Amygdala (tissue), 56 donors: Measurements from ENCODE around the gene SMARCE1.
A peak's percentile ranks its signal among the peaks of the same experiment; 100 is the strongest.

Experiments used
- DNase-seq, 56 donors: peaks; one replicate each; lab custom pipeline; 2025; lab: John Stamatoyannopoulos, UW

The SMARCE1 gene

DNA sequence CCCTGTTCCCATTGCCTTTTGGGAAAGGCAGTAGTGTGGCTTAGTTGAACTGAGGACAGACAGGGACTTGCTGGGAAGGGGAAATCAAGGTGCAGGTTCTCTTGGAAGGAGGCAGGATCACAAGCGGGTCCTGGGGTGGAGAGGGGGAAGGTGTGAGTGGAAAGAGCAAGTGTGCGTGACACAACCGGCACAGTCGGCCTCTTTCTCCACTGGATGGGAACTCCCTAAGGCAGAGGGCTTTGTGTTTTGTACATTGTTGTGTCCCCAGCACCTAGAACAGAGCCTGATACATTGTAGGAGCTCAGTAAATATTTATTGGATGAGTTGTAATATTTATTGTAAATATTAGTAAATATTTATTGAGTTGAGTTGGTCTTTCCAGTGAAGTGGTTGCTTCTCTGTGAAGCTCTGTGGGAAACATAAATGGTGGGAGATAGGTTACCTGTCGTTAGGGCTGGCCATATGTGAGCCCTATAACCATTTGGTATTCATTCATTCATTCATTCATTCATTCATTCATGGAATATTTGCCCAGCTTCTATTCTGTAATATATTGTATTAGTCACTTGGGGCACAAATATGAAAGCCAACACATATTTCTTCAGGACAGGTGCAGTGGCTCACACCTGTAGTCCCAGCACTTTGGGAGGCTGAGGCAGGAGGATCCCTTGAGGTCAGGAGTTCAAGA lies 34.0 kb downstream of the SMARCE1 start:
- no peak for DNase-seq

DNA sequence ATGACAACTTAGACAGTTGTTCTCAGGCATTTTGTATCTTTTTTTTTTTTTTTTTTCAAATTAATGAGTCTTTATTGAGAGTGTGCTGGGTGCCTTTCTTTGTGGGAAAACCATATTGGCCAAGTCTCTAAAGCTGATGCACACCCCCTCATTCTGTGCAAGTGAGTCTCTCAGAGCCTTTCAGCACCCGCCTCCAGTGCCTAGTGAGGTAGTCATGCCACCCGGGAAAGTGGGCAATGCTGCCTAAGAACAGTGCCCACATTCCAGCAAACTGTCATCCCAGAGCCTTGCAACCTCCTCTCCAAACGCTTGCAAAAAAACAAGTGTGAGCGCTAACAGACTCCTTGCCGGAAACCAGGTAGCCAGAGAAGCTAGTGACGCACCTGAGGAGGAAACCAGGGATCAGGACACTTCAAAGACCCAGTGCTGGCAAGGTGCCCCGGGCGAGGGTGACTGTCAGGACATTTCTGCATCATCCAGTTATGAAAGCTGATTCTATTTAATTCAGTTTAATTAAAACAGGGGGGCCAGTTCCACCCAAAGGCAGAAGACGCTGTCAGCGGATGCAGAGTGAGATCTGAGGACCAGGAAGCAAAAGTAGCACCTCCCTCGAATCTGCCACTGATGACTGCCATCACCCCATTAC lies 34.9 kb downstream of the SMARCE1 start:
- peak in 35 of 56 donors; percentile 7 to 82 (median 45) for DNase-seq

DNA sequence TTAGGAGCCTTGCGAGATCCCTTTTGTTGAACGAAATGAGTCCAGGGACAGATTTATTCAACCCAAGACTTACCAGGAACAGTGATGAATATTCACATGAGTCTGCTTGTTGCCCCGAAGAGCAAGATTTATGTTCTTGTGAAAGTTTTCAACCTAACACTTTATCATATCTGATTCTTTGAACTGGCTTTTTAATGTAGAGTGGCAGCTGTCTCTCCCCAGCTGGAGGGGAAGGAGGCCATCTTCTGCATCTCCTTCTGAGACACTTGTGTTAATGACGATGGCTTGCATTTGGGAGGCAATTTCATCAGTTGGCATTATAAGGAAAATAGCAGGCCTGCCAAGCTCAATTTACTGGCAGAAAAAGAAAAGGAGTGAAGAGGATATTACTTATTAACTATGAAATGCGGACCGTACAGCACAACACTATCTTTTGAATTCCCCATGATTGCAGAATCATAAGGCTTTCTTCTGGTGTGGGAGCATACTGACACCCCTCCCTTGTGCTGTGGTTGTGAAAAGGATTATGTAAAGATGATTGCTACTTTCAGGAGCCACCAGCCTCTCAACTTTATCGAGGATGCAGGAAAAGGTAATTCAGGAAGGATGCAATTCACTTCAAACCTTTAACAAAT lies 35.7 kb downstream of the SMARCE1 start:
- DNase-seq, result no peak

DNA sequence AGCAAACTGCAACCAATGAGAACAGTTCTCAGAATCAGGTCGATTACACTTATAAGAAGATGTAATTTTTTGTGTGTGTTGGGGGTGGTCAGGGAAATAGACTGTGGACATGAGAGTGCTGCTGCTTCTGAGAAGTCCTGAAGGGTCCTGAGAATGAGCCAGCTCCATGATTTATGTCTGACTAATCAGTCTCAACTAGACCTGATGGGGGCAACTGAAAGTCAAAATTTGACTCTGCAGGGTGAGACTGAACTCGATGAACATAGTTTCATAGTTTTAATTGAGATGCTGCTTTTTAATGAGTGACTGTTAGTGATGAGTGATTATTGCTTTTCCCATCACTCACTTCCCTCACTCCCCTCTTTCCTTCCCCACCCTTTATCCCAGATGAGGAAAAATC lies 37.3 kb downstream of the SMARCE1 start:
- no peak for DNase-seq

DNA sequence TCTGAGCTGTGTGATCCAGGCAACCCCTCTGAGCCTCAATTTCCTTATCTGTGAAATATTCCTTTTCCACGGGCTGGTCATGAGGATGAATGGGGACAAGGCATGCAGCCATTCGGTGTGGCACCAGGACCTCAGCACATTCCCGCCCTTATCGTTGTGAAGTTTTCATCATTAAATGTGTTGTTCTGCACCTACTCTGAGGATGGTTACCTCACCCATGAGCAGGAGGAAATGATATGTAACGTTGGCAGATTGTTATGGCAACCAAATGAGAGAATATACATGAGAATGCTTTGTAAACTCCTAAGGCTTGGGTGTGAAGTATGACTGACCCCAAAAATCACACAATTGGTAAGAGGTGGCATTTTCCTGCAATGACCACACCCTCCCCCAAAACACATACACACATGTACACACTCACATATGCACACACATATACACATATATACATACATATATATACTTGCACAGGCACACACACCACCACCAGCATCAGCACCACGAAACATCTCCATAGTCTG lies 39.5 kb downstream of the SMARCE1 start:
- no peak for DNase-seq

DNA sequence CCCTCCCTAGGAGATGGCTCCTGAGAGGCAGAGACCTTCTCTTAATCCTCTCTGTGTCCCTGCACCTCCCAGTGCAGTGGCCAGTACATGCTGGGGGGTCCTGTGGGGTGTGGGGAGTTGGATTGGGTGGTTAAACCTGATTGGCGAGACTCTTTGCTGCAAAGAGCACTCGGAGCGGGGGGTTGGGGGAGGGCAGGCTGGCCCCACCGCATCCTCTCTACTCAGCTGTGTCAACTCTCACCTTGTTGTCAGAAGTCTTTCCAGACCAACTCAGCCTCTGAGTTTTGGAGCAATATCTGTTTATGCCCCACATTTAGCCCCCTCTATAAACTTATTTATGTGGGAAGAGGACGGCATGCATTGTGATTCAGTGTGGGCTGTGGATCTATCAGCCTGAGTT lies 40.0 kb downstream of the SMARCE1 start:
- no peak for DNase-seq

DNA sequence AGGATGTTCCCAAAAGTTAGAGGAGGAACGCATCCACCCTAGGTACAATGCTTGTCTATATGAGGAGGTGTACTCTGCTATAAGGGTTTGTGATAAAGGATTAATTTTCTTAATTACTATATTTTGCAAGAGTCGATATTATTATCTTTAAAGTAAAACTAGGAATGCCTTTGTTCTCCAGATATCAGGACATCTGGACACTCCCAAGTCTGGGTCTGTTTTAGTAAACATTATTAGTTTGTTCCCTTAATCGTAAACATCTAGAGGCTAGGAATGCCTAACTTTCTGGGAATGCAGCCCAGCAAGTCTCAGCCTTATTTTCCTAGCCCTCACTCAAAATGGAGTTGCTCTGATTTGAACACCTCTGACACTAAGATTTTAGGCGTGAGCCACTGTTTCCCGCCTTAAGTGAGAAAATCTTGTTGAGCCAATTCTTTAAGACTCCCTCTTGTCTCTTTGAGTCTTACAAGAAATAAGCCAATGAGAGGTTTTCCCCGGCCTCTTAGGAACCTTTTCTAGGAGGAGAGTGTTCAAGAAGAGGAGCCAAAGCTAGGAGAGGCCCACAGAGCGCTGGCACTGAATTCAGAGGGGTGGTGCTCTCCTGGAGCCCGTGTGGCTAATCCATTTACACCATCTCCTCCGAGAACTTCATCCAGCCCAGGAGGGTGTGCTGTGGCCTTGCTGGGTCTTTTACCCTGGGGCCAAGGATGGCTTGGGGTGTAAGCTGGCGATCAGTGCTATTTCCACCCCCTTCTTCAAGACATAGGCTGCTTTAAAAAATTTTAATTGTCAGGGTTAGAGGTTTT lies 40.9 kb downstream of the SMARCE1 start:
- DNase-seq, result no peak

DNA sequence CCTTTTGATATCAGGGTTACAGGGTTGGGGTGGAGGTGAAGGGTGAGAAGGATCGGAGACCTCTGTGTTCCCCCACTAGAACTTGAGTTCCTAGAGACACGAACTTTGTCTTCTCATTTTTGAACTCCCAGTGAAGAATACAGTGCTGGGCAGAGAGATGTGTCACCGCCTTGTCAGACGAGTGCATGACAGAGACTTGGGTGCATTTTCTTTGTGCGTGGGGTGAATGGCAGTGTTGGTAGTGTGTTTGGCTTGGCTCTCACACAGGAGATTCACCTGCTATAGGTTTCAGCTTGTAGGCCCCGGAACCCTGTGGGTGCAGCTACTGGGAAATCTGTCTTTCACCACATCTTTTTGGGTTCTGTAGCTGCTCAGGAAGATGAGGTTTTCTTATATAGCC lies 42.3 kb downstream of the SMARCE1 start:
- no peak for DNase-seq

DNA sequence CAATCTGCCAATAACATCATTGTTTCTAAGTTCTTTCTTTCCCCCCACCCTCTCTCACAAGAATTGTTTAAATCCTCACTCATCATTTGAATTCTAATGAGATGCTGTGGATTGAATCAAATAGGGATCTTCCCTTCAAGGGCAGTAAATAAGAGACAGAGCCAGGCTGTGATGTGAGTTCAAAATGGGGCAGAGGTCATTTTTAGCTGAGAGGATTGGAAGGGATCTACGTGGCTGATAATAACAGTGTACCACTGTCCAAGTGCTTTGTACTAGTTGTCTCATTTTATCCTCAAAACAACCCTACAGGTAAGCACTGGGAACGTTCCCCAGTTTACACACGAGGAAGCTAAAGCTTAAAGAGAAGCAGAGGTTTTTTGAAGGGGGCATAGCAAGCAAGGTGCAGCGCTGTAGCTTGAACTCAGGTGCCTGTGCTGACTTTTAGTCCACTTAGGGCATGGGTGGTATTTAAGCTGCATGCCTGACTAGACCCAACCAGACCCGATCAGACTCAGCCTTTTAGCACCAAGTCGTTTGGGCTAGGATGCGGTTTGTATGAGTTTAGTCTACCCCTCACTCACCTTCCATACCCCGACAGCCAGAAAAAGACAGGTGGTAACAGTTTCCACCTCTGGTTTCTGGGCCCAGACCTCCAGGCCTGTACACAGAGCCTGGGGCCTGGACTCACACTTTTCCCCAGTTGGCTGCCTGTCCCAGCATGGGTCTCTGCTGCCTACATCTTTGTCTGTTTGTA lies 43.1 kb downstream of the SMARCE1 start:
- no peak for DNase-seq

DNA sequence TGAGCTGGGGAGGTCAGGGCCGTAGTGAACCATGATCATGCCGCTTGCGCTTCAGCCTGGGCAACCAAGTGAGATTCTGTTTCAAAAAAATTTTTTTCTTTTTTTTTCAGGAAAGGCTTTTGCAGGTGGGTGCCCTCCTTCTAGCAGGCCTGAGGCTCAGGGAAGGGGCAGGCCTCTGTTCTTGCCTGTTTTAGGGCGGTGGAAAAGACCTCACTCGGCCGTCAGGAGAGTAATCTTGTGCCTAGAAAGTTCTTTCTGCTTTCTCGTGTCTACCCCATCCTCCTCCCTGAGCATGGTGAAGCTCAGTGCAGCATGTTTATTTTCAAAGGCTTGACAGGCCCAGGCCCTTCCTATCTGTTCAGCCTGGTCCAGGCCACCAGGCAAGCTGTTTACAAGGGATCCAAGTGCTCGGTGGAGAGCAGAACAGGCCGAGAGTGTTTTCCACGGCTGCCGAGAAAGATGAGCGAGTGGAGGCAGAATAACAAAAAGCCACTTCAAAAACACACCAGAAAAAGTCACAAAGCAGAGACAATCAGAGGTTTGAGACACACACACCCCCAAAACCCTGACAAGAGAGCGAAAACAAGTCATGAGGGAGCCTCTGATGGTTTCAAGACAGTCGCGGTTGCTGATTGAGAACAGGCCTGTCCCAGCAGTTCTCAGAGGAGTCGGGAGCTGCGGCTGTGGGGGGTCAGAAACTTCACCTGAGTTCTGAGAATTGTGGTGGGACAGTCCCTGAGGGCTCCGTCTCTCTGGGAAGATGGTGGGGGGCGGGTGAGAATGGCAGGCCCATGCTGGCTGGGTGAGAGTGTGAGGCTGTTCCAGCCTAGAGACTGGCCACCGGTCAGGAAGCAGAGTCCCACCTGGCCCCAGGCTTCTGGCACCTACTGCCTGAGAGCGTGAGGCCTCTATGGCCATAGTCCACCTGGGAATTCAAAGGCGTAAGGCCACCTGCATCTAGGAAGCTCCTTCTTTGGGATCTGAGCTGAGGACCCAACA lies 44.9 kb downstream of the SMARCE1 start:
- DNase-seq, result no peak

DNA sequence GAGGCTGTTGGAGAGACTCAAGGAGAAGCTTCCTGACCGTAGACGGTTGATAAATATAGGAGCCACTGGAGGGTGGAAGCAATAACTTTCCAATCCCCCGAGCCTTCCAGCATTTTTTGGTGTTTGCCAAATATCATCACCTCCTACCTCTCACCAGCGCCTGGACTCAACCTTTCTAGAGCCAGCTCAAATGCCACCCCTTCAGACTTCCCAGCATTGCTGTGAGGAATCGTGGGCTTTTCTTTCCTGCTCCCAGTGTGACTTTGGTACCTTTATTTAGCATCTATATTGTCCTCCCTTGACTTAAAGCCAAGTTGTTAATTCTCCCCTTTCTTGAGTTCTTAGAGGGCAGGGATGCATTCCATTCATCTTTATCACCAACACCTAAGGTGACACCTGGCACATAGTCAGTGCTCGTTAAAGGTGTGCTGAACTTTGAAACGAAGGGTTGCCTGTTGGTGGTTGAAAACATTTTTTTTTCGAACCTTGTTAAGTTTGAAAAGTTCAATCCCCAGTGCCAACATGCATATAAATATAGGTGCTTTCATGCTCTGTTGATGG lies 47.1 kb downstream of the SMARCE1 start:
- DNase-seq, result no peak

DNA sequence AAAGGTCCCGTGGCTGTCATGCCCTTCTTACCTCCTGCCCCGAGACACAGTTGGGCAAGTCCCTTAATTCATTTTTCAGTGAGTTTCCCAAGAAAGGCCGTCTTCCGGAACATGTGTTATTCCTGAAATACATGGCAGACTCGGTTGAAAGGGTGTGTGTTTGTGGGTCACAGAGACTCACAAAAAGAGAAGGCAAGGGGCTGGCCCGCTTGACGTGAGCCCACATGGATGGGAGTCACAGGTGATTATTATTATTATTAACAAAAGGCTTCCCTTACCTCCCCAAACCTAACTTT lies 48.2 kb downstream of the SMARCE1 start:
- DNase-seq, result no peak

DNA sequence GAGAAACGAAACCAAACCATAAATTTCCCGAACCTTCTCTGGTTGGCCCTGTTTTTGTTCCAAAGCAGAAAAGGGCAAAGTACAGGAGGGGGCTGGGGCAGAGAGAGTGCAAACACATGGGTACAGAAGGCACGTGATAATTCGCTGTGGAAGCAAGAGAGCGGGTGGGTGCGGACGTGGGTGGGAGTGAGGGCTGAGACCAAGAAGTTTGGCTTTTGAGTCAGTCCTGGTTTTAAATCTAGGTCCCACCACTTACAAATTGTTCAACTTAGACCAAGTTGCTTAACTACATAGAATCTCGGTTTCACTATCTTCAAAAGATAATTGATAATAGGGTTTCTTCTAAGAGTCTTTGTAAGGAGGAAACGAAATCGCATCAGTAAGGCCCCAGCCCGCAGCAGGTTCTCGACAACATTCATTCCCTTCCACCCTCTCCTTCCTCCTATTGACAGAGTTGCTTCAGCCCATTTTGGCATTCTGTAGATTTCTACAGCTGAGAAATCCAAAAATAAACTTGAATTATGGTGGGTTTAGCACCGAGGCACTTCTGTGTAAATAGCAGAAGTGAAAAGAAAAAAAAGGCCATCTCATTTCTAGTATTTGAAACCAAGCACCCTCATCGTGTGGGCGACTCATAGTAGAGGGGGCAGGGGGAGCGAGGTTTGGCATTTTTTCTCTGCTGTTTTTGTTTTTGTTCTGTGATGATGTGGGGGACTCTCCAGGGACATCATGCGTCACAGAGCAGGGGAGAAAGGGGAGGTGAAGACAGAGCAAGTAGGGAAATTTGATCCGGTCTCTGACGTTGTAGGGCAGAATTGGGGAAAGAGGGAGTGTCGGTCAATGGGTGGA lies 48.8 kb downstream of the SMARCE1 start:
- DNase-seq, result peak in 3 of 56 donors; percentile 8 to 41 (median 16)

DNA sequence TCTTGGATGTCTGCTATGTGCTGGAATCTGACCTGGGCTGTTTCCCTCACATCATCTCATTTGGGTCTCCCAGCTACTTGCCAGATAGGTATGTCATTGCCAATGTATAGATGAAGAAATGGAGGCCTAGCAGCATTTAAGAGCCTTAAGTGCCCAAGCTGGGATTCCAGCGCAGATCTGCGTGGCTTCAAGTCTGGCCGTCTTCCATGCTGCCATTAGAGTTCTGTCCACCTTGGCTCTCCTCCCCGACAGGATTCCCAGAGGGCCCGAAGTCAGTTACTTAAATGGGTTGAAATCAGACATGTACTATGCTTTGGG lies 49.4 kb downstream of the SMARCE1 start:
- no peak for DNase-seq

DNA sequence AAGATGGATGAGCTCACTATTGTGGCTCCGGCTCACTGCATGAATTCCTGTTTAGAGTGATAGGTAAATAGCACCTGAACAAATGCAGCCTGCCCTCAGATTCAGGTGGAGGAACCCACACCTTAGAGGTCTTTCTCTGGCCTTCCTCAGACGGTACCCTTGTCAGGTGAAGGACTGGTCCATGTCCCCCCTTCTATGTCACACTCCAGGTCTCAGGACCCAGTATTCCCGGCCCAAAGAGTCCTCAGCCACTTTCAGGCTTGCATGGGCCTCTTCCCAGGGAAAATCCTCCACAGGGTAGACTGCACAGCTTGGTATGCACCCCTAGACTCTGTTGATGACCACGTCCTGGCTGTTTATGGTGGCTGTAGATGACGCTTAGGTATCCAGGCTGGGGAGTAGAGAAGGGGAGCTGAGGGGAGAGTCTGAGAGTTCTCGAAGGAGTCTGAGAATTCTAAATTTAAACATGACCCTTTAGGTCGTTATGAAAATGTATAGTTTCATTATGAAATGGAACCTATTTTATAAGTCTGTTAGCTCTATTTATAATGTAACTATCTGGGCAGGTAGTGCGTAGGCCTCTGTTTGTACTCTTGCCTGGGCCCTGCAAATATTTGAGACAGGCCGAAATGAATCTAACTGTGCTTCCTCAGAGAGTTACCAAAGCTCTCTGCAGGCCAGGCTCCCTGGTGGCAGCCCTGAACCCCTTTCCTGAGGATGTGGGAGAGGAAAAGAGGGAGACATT lies 49.9 kb downstream of the SMARCE1 start:
- DNase-seq, result no peak

DNA sequence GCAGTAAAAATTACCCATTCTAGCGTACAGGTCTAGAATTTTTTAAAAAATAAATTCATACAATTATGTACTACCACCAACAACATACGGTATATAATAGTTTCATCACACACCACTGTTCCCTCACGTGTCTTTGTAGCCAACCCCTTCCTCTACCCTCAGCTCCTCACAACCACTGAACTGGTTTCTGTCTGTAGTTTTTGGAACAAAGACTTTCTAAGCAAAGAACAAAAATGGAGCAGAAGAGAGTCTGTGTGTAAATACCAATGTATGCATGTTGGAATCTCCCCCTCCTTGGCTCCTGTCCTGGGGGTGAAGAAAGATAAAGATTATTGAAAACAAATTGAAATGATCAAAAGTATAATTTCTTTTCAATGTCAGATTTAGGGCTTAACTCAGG lies 50.5 kb downstream of the SMARCE1 start:
- no peak for DNase-seq

DNA sequence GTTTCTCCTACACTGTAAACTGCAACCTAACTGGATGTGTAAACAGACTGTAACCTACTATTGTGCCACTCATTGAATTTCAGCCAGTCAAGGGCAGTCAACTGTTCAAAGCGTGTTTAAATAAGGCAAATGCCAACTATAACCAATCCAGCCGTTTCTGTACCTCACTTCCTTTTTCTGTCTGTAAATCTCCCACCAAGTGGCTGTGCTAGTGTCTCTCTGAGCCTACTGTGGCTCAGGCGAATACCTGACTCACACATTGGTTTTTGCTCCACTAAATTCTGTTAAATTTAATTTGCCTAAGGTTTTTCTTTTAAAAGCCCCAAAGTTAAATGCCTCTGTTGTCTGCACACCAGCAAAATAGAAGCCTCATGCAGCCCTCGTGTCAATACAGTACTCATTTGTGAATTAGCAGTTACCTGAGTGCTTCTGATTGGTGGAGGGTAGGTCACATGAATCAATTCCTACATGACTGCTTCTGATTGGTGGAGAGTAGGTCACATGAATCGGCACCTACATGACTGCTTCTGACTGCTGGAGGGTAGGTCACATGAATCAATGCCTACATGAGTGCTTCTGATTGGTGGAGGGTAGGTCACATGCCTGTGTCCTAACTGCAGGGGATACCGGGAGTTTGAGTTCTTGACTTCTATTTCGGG lies 51.2 kb downstream of the SMARCE1 start:
- DNase-seq, result no peak
